NOMO-1 (cell line): ENCODE data around the gene CRYBB1.
"Not testable (repeated sequence)": the region's sequence is repeated elsewhere in the genome, so short reads cannot be mapped to it uniquely, and the experiment has no call there.

ENCODE experiments used
- DNase-seq, 2 experiments: peaks; one replicate each; lab custom pipeline; 2025; ENCODE audit not compliant: unreplicated experiment in 2 of 2; lab: John Stamatoyannopoulos, UW

CRYBB1 gene

DNA sequence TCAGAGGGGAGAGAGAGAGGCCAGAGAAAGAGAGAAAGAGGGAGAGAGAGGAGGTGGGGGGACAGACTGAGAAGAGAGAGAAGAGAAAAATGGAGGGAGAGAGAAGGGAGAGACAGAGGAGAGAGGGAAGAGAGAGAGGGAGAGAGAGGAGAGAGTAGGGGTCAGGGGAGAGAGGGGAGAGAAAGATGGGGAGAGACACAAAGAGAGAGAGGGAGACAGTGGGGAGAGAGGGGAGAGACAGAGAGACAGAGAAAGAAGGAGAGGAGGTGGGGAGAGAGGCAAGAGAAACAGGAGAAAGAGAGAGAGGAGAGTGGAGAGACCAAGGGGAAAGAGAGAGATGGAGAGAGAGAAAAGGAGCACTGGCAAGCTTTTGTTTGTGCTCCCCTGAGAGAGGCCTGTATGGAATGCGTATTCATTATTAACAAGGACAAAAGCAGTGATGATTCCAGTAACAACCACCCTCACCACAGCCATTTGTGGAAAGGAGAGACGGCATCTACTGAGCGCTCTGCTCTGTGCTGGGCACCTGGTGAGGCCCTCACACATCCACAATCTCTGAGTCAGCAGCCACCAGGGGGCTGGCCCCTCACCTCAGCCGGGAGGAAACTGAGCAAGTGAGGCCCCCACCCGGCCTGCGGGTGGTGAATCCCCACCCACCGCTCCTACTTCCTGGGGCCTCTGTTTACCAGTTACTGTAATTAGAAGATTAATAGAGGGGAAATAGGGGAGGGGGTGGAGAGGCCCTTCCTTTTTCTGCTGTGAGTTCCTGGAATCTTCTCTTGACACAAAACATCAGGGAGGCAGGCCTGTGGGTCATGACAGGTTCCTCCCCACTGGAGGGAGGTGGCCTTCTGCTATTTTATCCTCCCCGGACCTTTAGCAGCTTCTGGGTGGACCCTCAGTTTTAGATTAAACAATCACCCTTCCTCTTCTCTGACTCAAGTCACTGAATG, 24.9 kb upstream of the CRYBB1 start:
- no peak for DNase-seq

DNA sequence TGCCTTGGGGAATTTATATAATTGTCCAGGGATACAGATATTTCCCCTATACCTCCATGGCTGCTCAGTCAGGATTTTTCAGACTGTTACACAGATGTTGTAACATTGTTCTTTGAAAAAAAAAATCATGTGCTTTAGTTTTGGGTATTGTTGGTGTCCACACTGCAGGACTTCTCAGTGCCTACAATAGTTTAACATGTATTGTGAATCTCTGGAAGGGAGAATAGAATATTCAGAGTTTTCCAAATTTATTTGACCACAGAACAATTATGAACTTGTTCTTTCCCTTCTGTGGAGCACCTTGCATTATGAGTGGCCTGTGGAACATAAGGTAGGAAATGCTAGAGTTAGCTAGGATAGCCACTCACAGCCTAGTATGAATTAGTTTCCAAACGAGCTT, 18.5 kb upstream of the CRYBB1 start:
- no peak for DNase-seq

DNA sequence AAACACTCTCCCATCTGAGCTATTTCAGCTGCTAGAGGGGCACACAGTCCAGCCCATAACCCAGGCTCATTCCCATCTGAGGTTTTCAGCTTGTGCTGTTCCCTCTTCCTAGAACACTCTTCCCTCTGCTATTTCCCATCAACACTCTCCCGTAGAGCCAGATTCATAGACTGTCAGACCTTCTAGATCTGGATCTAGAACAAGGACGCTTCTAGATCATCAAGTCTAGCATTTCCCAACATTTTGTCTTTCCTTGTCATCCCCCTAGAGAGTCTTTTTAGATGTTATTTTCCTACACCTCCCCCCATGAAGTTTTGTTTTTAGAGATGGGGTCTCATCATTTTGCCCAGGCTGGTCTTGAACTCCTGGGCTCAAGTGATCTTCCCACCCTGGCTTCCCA, 17.3 kb upstream of the CRYBB1 start:
- no peak for DNase-seq

DNA sequence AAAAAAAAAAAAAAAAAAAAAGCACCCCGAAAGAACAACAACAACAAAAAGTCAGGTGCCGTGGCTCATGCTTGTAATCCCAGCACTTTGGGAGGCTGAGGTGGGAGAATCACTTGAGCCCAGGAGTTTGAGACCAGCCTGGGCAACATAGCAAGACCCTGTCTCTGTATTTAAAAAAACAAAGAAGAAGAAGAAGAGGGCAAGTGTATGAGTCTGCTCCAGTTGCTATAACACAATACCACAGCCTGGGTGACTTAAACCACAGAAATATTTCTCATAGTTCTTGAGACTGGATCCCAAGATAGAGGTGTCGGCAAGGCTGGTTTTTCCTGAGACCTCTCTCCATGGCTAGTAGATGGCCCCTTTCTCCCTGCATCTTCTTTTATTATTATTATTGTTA, 16.4 kb upstream of the CRYBB1 start:
- no peak for DNase-seq

DNA sequence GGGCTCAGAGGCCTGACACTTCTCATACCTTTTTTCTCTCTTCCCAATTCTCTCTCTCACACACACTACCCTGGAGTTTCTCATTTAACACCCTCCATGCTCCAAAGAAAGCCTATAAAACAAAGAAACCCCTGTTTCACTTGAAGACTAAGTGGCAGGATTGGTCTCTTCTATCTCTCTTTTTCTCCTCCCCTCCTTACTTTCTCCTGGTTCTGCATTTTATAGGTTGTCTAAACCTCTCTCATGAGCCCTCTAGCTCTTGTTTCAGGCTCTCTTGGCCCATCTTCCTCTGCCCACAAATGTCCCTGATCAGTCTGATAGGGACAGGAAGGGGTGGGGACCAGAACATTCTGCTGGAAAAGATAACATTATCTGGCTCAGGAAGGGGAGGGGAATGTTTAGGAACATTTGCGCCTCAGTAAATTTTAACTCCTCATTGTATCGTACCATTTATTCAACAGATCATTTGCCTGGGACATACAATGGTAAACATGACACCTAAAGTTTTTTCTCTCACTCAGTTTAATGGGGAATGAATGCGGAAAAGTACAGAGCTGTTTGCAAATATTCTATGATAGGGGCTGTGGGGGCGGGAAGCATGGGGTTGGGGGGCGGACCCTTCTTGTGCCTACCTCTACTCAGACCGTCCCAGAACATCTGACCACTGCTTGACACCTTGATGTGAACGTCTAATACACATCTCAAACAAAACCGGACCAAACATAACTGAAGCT, 14.8 kb upstream of the CRYBB1 start:
- DNase-seq, result no peak

DNA sequence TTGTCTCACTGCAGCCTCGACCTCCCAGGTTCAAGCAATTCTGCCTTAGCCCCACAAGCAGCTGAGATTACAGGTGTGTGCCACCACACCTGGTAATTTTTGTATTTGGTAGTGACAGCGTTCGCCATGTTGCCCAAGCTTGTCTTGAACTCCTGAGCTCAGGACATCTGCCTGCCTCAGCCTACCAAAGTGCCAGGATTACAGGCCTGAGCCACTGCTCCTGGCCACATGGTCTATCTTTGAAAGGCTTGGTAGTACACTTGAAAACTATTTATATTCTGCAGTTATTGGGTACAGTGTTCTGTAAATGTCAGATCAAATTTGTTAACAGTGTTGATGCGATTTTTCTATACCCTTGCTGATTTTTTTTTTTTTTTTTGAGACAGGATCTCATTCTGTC, 13.5 kb upstream of the CRYBB1 start:
- DNase-seq, result no peak

DNA sequence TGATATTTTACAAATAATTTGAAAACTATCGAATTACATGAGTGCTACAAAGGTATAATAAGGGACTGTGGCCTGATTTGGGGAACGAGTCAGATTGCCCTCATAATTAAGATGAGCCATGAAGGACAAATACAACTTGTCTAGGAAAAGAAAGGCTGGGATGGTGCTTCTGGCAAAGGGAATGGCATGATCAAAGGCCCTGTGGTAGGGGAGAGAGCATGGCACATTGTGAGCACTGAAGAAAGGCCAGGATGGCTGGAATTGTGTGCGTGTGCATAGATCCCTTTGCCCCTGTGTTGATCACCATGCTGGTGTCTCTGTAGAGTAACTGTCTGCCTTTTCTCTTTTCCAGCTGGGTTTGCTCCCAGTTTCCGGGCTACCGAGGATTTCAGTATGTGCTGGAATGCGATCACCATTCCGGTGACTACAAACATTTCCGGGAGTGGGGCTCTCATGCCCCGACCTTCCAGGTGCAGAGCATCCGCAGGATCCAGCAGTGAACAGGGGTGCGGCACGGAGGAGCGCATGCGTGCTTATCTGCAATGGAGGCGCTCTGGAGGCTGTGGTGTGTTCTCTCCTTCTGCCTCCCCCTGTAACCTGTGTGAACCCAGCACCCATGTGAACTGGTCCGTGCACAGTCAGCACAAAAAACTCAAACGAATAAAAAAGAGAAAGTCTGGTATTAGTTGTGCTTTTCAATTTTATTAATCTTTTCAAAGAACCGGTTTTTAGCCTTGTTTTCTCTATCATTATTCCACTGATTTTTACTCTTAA, 12.3 kb upstream of the CRYBB1 start:
- no peak for DNase-seq

DNA sequence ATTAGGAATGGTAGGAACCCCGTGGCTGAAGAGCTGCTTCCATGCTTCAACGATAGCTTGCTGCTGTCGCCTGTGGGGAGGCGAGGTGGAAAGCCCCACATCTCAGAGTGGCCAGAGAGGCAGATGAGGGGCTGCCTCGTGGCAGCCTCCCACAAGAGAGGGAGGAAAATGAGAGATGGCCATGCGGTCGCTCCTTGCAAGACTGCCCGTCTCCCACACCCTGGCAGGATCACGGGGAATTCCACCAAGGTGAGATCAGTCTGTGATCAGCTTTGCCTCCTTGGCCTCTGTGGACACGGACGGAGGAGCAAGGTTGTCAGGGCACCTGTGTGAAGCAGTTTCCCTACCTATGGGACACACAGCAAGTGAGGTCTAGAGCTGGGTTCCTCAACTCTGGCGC, 7.0 kb upstream of the CRYBB1 start:
- no peak for DNase-seq

DNA sequence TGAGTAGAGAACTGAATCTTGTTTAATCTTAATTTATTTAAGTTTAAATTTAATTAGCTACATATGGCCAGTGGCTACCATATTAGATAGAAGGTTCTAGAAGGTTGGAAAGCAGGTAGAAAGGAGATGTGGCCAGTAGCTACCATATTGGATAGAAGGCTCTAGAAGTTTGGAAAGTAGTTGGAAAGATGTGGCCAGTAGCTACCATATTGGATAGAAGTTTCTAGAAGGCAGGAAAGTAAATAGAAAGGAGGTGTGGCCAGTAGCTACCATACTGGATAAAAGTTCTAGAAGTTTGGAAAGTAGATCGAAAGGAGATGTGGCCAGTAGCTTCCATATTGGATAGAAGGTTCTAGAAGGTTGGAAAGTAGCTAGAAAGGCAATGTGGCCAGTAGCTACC, 6.2 kb upstream of the CRYBB1 start:
- DNase-seq, result no peak

DNA sequence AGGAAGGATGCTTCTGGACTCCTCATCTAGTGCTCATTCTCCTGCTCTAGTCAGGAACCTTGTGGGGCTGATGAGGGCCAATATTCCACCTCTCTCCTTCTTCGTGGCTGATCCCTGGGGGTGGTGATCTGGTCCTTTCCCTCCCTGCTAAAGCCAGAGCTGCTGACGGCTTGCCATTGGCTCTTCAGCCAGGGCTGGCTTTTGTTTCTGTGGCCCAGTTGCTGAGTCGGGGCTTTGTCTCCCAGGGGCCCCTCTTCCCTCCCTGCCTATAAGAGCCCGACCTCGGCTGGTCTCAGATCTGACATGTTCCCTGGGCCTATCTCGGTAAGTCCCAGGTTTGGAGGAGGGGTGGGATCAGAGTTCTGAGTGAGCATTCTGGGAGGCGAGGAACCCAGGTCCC, 3.8 kb upstream of the CRYBB1 start, which contains the start of gene CRYBA4:
CRYBA4 (plus strand) TSS at position 301 of the 400 bp plus-strand sequence. CDS start 634 bp downstream, outside the sequence.
- no peak for DNase-seq

DNA sequence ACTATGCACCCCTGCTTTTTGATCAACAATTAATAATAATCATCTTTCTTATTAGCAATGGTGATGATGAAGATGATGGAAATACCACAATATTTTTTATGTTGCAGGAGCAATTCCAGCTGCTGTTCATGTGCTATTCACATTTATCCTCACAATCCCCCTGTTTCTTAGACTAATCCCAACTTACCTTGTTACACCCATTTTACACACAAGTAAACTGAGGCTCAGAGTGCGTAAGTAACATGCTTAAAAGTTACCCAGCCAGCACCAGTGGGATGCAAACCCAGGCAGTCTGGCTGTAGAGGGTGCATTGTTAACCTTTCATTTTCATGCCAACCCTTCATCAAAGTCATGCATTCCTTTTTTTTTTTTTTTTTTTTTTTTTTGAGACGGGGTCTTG, 2.4 kb upstream of the CRYBB1 start:
- DNase-seq, result no peak

DNA sequence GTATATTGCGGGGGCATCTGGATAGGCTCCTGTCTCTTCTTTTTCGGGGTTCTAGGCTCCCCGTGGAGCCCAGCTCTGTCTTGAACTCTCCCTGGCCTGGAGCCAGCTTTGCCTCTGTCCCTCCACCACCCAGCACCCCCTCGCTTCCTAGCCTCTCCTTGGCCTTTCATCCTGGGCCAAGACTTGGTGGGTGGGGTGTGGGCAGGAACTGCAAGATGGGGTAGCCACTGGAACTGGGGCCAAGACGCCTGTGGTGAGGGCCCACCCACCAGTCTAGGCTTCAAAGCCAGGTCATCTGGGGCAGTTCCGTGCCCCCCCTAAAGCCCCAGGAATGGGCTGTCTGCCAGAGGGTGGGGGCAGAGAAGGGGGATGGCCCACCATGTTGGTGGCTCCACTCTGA, 1.7 kb upstream of the CRYBB1 start:
- DNase-seq, result no peak

DNA sequence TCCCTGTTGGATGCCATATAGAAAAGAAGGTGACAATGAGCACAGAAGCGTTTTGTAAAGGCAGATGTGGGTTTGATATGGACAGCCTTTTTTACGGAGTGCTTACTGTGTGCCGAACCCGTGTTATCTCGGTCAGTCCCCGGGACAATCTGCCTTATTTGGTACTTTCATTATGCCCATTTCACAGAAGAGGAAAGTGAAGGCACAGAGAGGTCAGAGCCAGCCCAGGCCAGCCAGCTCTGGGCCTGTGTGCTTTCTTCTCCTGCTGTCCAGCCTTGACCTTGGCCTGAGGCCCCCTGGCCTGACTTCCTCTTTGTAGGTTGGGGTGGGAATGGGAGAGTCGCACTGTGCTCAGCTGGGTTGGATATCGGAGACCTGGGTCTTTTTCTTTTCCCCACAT, 628 bp upstream of the CRYBB1 start:
- no peak for DNase-seq

DNA sequence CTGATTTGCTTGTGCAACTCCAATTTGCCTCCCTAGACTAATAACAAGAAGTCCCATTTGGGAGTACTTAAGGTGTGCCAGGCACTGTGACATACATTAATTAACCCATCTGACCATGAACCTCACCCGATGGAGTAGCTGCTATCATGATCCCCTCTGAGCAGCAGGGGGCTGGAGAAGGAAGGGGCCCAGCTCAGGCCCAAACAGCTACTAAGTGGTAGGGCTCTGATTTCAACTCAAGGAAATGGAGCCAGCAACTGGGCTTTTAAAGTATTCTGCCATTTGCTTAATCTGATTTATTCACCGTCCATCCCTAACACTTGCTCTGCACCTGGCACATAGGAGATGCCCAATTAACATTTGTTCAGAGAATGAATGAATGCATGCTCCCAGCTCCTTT, 1.2 kb downstream of the CRYBB1 start:
- DNase-seq, result no peak

DNA sequence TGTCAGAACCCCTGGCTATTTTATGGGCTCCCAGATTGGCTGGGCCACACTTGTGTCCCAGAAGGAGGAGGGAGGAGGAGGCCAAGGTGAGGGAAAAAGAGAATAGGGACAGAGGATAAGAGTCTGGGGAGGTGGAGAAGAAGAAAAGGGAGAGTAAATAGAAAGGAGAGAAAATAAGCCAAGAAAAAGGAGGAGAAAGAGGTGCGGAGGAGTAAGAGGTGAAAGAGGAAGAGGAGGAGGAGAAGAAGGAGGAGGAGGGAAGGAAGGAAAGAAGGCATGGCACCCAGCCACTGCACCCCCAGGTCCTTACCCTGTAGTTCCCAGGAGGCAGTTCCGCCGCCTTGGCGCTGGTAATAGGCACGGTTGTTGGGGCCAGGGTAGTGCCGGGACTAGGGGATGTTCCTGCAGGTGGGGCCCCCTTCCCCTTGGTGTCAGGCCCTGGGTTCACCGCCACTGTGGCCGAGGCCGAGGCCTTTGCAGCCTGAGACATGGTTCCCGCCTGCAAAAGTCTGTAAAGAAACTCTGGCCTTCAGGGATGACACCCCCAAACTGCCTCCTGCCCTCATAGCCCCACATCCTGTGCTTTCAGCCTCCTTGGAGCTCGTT, 1.9 kb downstream of the CRYBB1 start:
- DNase-seq, result no peak

DNA sequence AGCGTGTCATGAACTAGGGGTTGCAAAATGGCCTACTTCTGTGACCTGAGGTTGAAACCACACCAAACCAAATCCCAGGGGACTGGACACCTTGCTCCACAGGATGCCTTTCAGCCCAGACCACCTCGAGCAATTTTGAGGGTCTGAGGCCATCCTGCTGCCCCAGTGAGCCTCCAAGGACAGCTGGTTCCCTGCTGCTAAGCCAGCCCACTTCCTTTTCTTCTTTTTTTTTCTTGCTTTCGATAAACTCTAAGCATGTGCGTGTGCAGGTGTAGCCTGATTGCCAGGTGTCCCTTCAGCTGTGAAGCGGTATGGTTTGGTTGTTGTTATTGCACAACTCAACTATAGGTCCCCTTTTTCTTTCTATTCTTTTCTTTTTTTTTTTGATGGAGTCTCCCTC, 2.7 kb downstream of the CRYBB1 start:
- no peak for DNase-seq

DNA sequence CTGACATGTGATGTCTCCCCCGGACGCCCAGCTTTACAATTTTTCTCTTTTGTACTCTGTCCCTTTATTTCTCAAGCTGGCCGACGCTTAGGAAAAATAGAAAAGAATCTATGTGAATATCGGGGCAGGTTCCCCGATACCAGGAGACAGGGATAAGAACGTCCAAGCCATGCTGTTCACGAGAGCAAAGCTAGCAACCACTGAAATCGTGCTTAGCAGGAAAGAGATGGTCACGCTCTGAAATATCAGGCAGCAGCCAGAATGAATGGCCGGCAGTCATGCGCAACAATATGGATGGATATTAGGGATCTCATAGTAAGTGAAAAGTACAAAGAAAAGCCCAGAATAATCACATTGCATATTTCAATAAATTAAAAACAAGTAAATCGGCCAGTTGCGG, 3.5 kb downstream of the CRYBB1 start:
- DNase-seq, result no peak

DNA sequence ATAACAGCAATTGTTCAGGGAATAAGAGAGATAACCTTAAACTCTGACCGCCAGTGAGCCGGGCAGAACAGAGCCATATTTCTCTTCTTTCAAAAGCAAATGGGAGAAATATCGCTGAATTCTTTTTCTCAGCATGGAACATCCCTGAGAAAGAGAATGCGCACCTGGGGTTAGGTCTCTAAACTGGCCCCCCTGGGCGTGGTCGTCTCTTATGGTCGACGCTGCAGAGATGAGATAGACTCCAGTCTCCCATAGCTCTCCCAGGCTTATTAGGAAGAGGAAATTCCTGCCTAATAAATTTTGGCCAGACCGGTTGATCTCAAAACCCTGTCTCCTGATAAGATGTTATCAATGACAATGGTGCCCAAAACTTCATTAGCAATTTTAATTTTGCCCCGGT, 4.1 kb downstream of the CRYBB1 start:
- DNase-seq, result not testable (repeated sequence)

DNA sequence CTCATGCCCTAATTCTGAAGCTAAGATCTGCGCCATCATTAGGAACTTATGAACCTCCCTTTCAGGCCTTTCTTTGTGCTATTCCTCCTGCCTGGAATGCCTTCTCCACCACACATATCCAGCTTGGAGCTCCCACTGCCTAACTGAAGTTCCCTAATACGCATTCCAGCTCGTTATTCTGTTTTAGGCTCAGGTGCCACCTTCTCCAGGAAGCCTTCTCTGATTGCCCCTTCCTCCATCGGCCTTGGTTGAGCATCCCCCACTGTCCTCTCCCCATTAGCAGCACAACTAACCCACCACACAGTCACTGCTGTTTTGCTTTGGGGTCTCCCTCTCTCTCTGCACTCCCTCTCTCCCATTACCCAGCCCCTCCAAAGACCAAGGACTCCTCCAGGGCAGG, 5.2 kb downstream of the CRYBB1 start:
- no peak for DNase-seq

DNA sequence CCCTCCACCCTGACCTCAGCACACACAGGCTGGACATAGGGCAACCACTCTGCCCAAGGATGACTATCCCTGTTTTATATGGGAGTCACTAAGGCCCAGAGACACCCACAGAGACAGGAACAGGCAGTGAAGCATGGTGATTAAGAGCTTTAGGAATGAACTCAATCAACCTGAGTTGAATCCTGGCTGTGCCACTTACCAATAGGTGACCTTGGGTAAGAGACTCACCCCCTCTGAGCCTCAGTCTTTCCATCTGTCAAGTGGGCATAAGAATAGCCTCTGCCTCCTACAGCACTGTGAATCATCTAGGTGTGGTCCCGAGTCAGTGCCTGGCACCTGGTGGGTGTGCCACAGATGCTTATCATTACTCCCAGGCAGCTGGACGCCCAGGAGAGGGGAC, 6.8 kb downstream of the CRYBB1 start:
- DNase-seq, result no peak
